HEK293 (cell line): ENCODE measurements around the gene ARHGAP15.

Experiments
- ZNF423 ChIP-seq: fragments of 450-650 bp; formaldehyde crosslinking; IDR thresholded peaks from 2 replicates; pipeline ENCODE4 v1.5.1; 2016; ENCODE audit warnings: missing biosample characterization, missing genetic modification characterization
- ZNF558 ChIP-seq: fragments of 450-650 bp; formaldehyde crosslinking; IDR thresholded peaks from 2 replicates; pipeline ENCODE4 v1.5.1; 2016; ENCODE audit warnings: missing biosample characterization, missing genetic modification characterization
- ZNF76 ChIP-seq: fragments of 450-650 bp; formaldehyde crosslinking; IDR thresholded peaks from 2 replicates; pipeline ENCODE4; 2016; ENCODE audit warnings: low read depth, missing biosample characterization, missing genetic modification characterization, borderline replicate concordance
- ZNF792 ChIP-seq: fragments of 450-650 bp; formaldehyde crosslinking; IDR thresholded peaks from 2 replicates; pipeline ENCODE4 v1.5.1; 2016; ENCODE audit warnings: missing biosample characterization, missing genetic modification characterization
- ZSCAN23 ChIP-seq: fragments of 450-650 bp; formaldehyde crosslinking; IDR thresholded peaks from 2 replicates; pipeline ENCODE4 v1.5.1; 2016; ENCODE audit warnings: missing biosample characterization, missing genetic modification characterization
- TF ChIP-seq, protein P1 (sequence below): fragments of 450-650 bp; formaldehyde crosslinking; IDR thresholded peaks from 2 replicates; pipeline ENCODE4 v1.5.1; 2016; ENCODE audit warnings: missing biosample characterization, missing genetic modification characterization
- TF ChIP-seq, protein P2 (sequence below): fragments of 450-650 bp; formaldehyde crosslinking; IDR thresholded peaks from 2 replicates; pipeline ENCODE4 v1.5.1; 2016; ENCODE audit warnings: missing biosample characterization, missing genetic modification characterization, low read depth

DNA sequence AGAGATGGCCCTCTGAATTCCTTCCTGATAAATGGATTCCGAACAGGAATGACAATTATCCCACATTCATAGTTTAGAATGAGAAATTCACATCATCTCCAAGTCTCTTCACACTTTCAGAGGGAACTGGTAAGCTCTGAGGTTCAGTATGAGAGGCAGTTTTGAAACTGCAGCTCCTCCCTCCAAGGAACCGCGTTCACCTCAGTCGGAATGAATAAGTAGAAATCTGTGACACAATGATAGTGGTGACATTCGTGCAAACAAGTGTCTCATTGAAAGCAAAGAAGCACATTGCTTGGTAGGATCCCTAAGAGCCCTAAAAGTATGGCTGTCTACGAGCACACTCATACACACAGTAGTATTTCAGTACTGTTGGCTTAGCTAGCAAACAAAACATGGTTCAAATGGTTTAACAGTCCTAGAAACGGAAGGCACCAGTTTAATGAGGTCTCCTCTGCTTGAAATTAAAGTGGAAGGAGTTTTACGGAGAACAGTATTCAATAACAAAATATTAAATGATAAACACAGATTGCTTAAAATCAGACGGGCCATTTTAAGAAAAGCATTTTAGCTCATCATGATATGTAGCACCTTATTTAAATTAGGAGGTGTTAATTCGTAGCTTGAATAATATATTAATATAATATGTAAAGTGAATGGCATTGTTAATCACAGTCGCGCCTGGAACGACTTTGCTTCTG is 225.0 kb downstream of the ARHGAP15 start:
- TF ChIP-seq, protein P1, sequence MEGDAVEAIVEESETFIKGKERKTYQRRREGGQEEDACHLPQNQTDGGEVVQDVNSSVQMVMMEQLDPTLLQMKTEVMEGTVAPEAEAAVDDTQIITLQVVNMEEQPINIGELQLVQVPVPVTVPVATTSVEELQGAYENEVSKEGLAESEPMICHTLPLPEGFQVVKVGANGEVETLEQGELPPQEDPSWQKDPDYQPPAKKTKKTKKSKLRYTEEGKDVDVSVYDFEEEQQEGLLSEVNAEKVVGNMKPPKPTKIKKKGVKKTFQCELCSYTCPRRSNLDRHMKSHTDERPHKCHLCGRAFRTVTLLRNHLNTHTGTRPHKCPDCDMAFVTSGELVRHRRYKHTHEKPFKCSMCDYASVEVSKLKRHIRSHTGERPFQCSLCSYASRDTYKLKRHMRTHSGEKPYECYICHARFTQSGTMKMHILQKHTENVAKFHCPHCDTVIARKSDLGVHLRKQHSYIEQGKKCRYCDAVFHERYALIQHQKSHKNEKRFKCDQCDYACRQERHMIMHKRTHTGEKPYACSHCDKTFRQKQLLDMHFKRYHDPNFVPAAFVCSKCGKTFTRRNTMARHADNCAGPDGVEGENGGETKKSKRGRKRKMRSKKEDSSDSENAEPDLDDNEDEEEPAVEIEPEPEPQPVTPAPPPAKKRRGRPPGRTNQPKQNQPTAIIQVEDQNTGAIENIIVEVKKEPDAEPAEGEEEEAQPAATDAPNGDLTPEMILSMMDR (tag by site-specific recombination) = no peak
- no peak for TF ChIP-seq ZNF76 (tag by site-specific recombination)
- TF ChIP-seq ZSCAN23 (tag by site-specific recombination) = no peak
- TF ChIP-seq, protein P2, sequence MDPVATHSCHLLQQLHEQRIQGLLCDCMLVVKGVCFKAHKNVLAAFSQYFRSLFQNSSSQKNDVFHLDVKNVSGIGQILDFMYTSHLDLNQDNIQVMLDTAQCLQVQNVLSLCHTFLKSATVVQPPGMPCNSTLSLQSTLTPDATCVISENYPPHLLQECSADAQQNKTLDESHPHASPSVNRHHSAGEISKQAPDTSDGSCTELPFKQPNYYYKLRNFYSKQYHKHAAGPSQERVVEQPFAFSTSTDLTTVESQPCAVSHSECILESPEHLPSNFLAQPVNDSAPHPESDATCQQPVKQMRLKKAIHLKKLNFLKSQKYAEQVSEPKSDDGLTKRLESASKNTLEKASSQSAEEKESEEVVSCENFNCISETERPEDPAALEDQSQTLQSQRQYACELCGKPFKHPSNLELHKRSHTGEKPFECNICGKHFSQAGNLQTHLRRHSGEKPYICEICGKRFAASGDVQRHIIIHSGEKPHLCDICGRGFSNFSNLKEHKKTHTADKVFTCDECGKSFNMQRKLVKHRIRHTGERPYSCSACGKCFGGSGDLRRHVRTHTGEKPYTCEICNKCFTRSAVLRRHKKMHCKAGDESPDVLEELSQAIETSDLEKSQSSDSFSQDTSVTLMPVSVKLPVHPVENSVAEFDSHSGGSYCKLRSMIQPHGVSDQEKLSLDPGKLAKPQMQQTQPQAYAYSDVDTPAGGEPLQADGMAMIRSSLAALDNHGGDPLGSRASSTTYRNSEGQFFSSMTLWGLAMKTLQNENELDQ = no peak
- TF ChIP-seq ZNF558 (tag by site-specific recombination) = no peak
- no peak for TF ChIP-seq ZNF792
- TF ChIP-seq ZNF423 (tag by site-specific recombination) = no peak
